Measurements from ENCODE around the gene HLA-A.

The HLA-A gene

GRCh38 chr6:29994826-29995225 is 52.5 kb downstream of the HLA-A start:
- H3K27ac ChIP-seq: no peak overlapping the region
- TF ChIP-seq, protein P1, sequence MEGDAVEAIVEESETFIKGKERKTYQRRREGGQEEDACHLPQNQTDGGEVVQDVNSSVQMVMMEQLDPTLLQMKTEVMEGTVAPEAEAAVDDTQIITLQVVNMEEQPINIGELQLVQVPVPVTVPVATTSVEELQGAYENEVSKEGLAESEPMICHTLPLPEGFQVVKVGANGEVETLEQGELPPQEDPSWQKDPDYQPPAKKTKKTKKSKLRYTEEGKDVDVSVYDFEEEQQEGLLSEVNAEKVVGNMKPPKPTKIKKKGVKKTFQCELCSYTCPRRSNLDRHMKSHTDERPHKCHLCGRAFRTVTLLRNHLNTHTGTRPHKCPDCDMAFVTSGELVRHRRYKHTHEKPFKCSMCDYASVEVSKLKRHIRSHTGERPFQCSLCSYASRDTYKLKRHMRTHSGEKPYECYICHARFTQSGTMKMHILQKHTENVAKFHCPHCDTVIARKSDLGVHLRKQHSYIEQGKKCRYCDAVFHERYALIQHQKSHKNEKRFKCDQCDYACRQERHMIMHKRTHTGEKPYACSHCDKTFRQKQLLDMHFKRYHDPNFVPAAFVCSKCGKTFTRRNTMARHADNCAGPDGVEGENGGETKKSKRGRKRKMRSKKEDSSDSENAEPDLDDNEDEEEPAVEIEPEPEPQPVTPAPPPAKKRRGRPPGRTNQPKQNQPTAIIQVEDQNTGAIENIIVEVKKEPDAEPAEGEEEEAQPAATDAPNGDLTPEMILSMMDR (conservative IDR thresholded peaks at IDR 0.05; ENCODE audit: low read depth, low read length): no peak
- H3K36me3 ChIP-seq (ENCODE audit: insufficient read depth): no peaks in the 10 kb centered on the region
- no peak overlapping the region for H3K9ac ChIP-seq
- no peaks in the 10 kb centered on the region for H4K20me1 ChIP-seq (ENCODE audit: insufficient read depth)
- no peaks in the 10 kb centered on the region for H3K27me3 ChIP-seq (ENCODE audit: insufficient read depth, low read depth)
- peaks cover 8% of the 10 kb centered on the region for H3K4me1 ChIP-seq (ENCODE audit: low read depth, poor library complexity, severe bottlenecking)
- no peaks in the 10 kb centered on the region for H3K79me2 ChIP-seq (ENCODE audit: insufficient read depth, low read depth)
- H2AFZ ChIP-seq (ENCODE audit: low read depth): no peak overlapping the region
- no peak overlapping the region for H3K4me3 ChIP-seq (IDR thresholded peaks at IDR 0.05; ENCODE audit: insufficient read depth, low read depth, low read length)
- H3K4me2 ChIP-seq: no peak overlapping the region

DNA sequence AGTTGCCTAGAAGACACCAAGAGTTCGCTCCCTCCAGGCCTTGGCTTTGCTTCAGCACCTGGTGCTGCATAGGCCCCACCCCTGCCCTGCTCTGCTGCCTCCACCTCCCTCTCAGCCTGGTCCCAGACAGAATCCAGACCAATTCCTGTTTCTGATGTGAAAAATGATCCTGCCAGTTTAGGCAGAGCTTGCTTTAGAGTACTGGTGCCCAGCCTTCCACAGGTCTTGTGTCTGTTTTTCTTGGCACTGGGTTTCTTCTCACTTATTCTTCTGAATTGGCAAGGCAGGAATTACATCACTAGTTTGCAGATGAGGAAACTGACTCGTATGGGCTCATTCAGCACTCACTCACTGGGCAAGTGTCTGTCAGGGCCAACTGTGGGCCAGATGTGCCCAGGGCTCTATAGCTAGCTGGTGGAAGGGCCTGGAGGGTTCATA is 53.0 kb downstream of the HLA-A start:
- Histone ChIP-seq H3K4me3 (IDR thresholded peaks at IDR 0.05; ENCODE audit: insufficient read depth, low read depth, low read length) (no peak overlapping the region), H3K27ac (no peak overlapping the region), H4K20me1 (ENCODE audit: insufficient read depth) (no peaks in the 10 kb centered on the region), H3K79me2 (ENCODE audit: insufficient read depth, low read depth) (no peaks in the 10 kb centered on the region), H2AFZ (ENCODE audit: low read depth) (no peak overlapping the region), H3K4me1 (ENCODE audit: low read depth, poor library complexity, severe bottlenecking) (peaks cover 8% of the 10 kb centered on the region), H3K36me3 (ENCODE audit: insufficient read depth) (no peaks in the 10 kb centered on the region), H3K4me2 (no peak overlapping the region), H3K9ac (no peak overlapping the region), H3K27me3 (ENCODE audit: insufficient read depth, low read depth) (no peaks in the 10 kb centered on the region)
- TF ChIP-seq, protein P1 (conservative IDR thresholded peaks at IDR 0.05; ENCODE audit: low read depth, low read length): no peak
